Endothelial cell of umbilical vein (primary cell): ENCODE results near the gene SLC12A7. TPM values are rescaled to one million over a fixed set of nuclear protein-coding genes. Genes with fewer than 3 reads are reported as not detected.

Experiments used
- BruUV-seq: library from RNA; stranded (reverse); fragments of 400-500 nt; replicated peaks from 2 replicates; lab custom pipeline; 2021; lab: Mats Ljungman, UMichigan
- CTCF ChIA-PET: fragments of 300-600, 350-600 bp; sonication (Branson Sonifier 250); formaldehyde crosslinking; loops from one replicate; lab custom pipeline; 2021; ENCODE audit warnings: antibody characterized with exemption, inconsistent platforms; lab: Charles Lee
- POLR2A ChIA-PET: fragments of 300-600, 350-600 bp; sonication (Branson Sonifier 250); formaldehyde crosslinking; loops from one replicate; lab custom pipeline; 2021; ENCODE audit warnings: antibody characterized with exemption, inconsistent platforms; lab: Charles Lee
- DNase-seq: peaks from one replicate; pipeline ENCODE4 v3.0.0-alpha.2; 2011; ENCODE audit warnings: low read depth, low spot score
- FAIRE-seq: peaks from 2 replicates; lab custom pipeline; 2011; peaks lifted over from hg19 to GRCh38; lab: Jason Lieb, UNC
- H2AFZ ChIP-seq: 2 replicates; pipeline ENCODE4 v1.6.0; 2012; ENCODE audit warnings: low read depth, low read length, control low read depth, inconsistent platforms
- H3K27ac ChIP-seq: 2 replicates; pipeline ENCODE4 v1.5.1; 2011; ENCODE audit warnings: low read depth, mild to moderate bottlenecking, control low read depth, low read length, moderate library complexity; ENCODE audit not compliant: insufficient read depth
- H3K27me3 ChIP-seq, 2 experiments: 2 replicates each; pipeline versions ENCODE4 v1.6.0 to v1.6.1; 2011; ENCODE audit warnings: low read length in 2 of 2, mixed read lengths in 1 of 2; ENCODE audit not compliant: control insufficient read depth in 2 of 2, insufficient read depth in 2 of 2
- H3K36me3 ChIP-seq, 2 experiments: 2 replicates in 1 of 2; 3 replicates in 1 of 2; pipeline ENCODE4 v1.5.1; 2011; ENCODE audit warnings: low read length in 2 of 2, mild to moderate bottlenecking in 1 of 2, moderate library complexity in 1 of 2; ENCODE audit not compliant: control insufficient read depth in 2 of 2, insufficient read depth in 2 of 2; ENCODE audit errors: extremely low read depth in 1 of 2
- H3K4me1 ChIP-seq: 3 replicates; pipeline ENCODE4 v1.5.1; 2011; ENCODE audit warnings: mild to moderate bottlenecking, low read length; ENCODE audit not compliant: control insufficient read depth, insufficient read depth; ENCODE audit errors: extremely low read depth
- H3K4me2 ChIP-seq: 2 replicates; pipeline ENCODE4 v1.6.1; 2011; ENCODE audit warnings: low read length, control low read depth, mixed read lengths; ENCODE audit not compliant: insufficient read depth
- H3K4me3 ChIP-seq, 3 experiments: fragments of 200-600 bp in 1 of 3; sonication (generic), shearing (Covaris generic) in 1 of 3; replicated peaks in 1 of 3; 2 replicates each; pipeline ENCODE4 v1.5.1; 2011 to 2016; ENCODE audit warnings: control low read depth in 3 of 3, low read length in 3 of 3, mild to moderate bottlenecking in 2 of 3, inconsistent platforms in 1 of 3, low read depth in 1 of 3, moderate library complexity in 1 of 3; ENCODE audit not compliant: insufficient read depth in 1 of 3
- H3K79me2 ChIP-seq: 2 replicates; pipeline ENCODE4 v1.6.0; 2012; ENCODE audit warnings: low read length, inconsistent platforms; ENCODE audit not compliant: control insufficient read depth, insufficient read depth
- H3K9ac ChIP-seq: replicated peaks from 2 replicates; pipeline ENCODE3; 2011; ENCODE audit warnings: low read length, control low read depth; ENCODE audit not compliant: insufficient read depth; ENCODE audit errors: extremely low read depth
- H3K9me1 ChIP-seq: replicated peaks from 3 replicates; pipeline ENCODE4 v1.6.0; 2011; ENCODE audit warnings: mild to moderate bottlenecking, low read length; ENCODE audit not compliant: control insufficient read depth, insufficient read depth; ENCODE audit errors: extremely low read depth
- H3K9me3 ChIP-seq: replicated peaks from 2 replicates; pipeline ENCODE4 v1.5.1; 2012; ENCODE audit warnings: low read length, inconsistent platforms; ENCODE audit not compliant: control insufficient read depth, insufficient read depth
- H4K20me1 ChIP-seq: replicated peaks from 2 replicates; pipeline ENCODE3; 2011; ENCODE audit warnings: mild to moderate bottlenecking, low read length; ENCODE audit not compliant: control insufficient read depth, insufficient read depth; ENCODE audit errors: extremely low read depth
- CTCF ChIP-seq, 2 donors: IDR thresholded peaks; 1 replicate in 1 of 2; 2 replicates in 1 of 2; pipeline ENCODE4 v1.5.1; 2011; ENCODE audit warnings: low read length in 2 of 2, mild to moderate bottlenecking in 2 of 2, moderate library complexity in 2 of 2, control low read depth in 1 of 2, inconsistent platforms in 1 of 2, low read depth in 1 of 2; ENCODE audit not compliant: insufficient read depth in 1 of 2; ENCODE audit errors: extremely low read depth in 1 of 2
- EZH2 ChIP-seq: IDR thresholded peaks from 2 replicates; pipeline ENCODE4 v1.6.1; 2012; ENCODE audit warnings: borderline replicate concordance, low read depth, mild to moderate bottlenecking, moderate library complexity, low read length, inconsistent platforms; ENCODE audit not compliant: severe bottlenecking
- FOS ChIP-seq: IDR thresholded peaks from 2 replicates; pipeline ENCODE4 v1.6.1; 2011; ENCODE audit warnings: mild to moderate bottlenecking, low read length, moderate library complexity, borderline replicate concordance; ENCODE audit not compliant: insufficient read depth
- GATA2 ChIP-seq: IDR thresholded peaks from 2 replicates; pipeline ENCODE4 v1.7.0; 2011; ENCODE audit warnings: low read depth, mild to moderate bottlenecking, moderate library complexity, mixed read lengths, low read length; ENCODE audit not compliant: insufficient read length, insufficient read depth
- JUN ChIP-seq: IDR thresholded peaks from 2 replicates; pipeline ENCODE4 v1.6.1; 2011; ENCODE audit warnings: borderline replicate concordance, low read depth; ENCODE audit not compliant: insufficient read length, insufficient read depth
- MYC ChIP-seq: IDR thresholded peaks from one replicate; pipeline ENCODE4 v1.6.1; 2011; ENCODE audit warnings: mild to moderate bottlenecking, low read depth, low read length
- POLR2A ChIP-seq: IDR thresholded peaks from 2 replicates; pipeline ENCODE4 v1.6.1; 2012; ENCODE audit warnings: low read depth, mild to moderate bottlenecking, control low read depth, low read length
- POLR2AphosphoS5 ChIP-seq: IDR thresholded peaks from 2 replicates; pipeline ENCODE4 v1.6.1; 2012; ENCODE audit warnings: low read depth, mild to moderate bottlenecking, control low read depth, low read length, moderate library complexity; ENCODE audit not compliant: insufficient read depth
- dilution Hi-C: fragments of 300-500 bp; cut with MboI; formaldehyde crosslinking; loops from one replicate; pipeline ENCODE4 v1.15.0; 2019; ENCODE audit warnings: low sequenced_read_pairs; ENCODE audit not compliant: extremely low pct_ligation_motif_present
- intact Hi-C: fragments of 100-400 bp; cut with micrococcal nuclease; formaldehyde crosslinking; loops from one replicate; pipeline ENCODE4 v1.10.0; 2022
- polyA plus RNA-seq, 4 experiments: library from polyadenylated mRNA; depleted of rRNA in 3 of 4; stranded (reverse) in 3 of 4; unstranded in 1 of 4; fragments of >200 nt; gene quantifications; 2 replicates each; pipeline versions ENCODE4 v1.2.1 to v1.2.3, GENCODE V29; 2011 to 2012; ENCODE audit warnings: missing spikeins in 1 of 4
- total RNA-seq: library from RNA; stranded (reverse); gene quantifications from 2 replicates; pipeline ENCODE4 v1.2.3, GENCODE V29; 2021
- TF ChIP-seq, protein P1 (sequence below): IDR thresholded peaks from 2 replicates; pipeline ENCODE4 v1.6.1; 2011; ENCODE audit not compliant: insufficient read depth, insufficient read length

The SLC12A7 gene
- total and polyA plus RNA-seq, 2 donors (not counting 3 experiments of a cell fraction or from before 2014, with no cell fraction given): 16.4 to 38.8 TPM

DNA sequence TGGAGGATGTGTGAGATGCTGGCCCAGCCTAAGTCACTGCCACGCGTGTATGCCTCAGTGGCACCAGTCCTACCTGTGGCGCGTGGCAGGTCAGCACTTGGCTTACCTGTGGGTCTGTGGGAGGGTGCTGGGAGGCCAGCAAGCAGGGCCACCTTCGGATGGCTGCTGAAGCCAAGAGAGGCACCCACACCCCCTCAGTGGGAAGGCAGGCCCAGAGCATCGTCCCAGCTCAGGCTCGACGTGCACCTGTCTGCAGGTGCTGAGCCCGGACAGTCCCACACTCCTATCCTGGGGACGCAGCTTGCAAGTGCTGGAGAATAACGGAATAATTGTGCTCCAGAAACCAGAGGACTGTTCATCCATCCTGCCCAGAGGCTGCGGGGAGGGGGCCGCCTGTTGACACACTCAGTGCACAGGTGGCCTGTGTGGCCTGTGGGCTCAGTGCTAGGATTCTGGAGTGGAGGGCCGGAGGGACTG is 79.3 kb downstream of the SLC12A7 start:
- Histone ChIP-seq H3K79me2 (no peaks in the 10 kb centered on the region), H3K9ac (no peak overlapping the region), H3K9me1 (no peaks in the 10 kb centered on the region), H3K4me3 (no peak overlapping the region), H3K27ac (no peak overlapping the region), H3K36me3 (no peaks in the 10 kb centered on the region), H3K4me1 (no peaks in the 10 kb centered on the region), H3K27me3 (no peaks in the 10 kb centered on the region), H3K4me2 (no peak overlapping the region), H4K20me1 (no peaks in the 10 kb centered on the region), H2AFZ (no peak overlapping the region), H3K9me3 (no peaks in the 10 kb centered on the region)
- POLR2A ChIA-PET: no interaction called here
- dilution Hi-C loops (no loop called here), intact Hi-C loops (no loop called here)
- FAIRE-seq (no peak), DNase-seq (no peak)
- TF ChIP-seq GATA2 (no peak), EZH2 (no peak)
- CTCF ChIA-PET: no interaction called here
- BruUV-seq: no TSS peak

- Histone ChIP-seq H3K4me2 (no peak overlapping the region), H4K20me1 (no peaks in the 10 kb centered on the region), H3K79me2 (no peaks in the 10 kb centered on the region), H3K36me3 (no peaks in the 10 kb centered on the region), H3K4me1 (no peaks in the 10 kb centered on the region), H3K4me3 (no peak overlapping the region), H3K9me1 (no peaks in the 10 kb centered on the region), H2AFZ (no peak overlapping the region), H3K27ac (no peak overlapping the region), H3K9ac (no peak overlapping the region), H3K27me3 (no peaks in the 10 kb centered on the region), H3K9me3 (no peaks in the 10 kb centered on the region)
- FAIRE-seq (no peak), DNase-seq (no peak)
- dilution Hi-C loops: no loop called here
- CTCF ChIA-PET: no interaction called here
- TF ChIP-seq POLR2AphosphoS5 (no peak), POLR2A (no peak), FOS (no peak), GATA2 (no peak), MYC (no peak), JUN (no peak), CTCF (IDR thresholded peaks at IDR 0.05; ENCODE audit: extremely low read depth in 1 of 2, insufficient read depth in 1 of 2, low read depth in 1 of 2, low read length in 2 of 2) (no peak), EZH2 (no peak)
- TF ChIP-seq, protein P1, sequence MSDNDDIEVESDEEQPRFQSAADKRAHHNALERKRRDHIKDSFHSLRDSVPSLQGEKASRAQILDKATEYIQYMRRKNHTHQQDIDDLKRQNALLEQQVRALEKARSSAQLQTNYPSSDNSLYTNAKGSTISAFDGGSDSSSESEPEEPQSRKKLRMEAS: no peak
- POLR2A ChIA-PET: no interaction called here
- intact Hi-C loops: no loop called here
- BruUV-seq: no TSS peak
Measured at GRCh38 chr5:1032011-1032410, 79.9 kb downstream of the SLC12A7 start.
